ENCODE data around the gene KRT33B. TPM values are rescaled to one million over a fixed set of nuclear protein-coding genes. Genes with fewer than 3 reads are reported as not detected.

KRT33B gene
- total RNA-seq, 2 donors from 2014 or later, result not detected

GRCh38 chr17:41328207-41328606 is 41.4 kb downstream of the KRT33B start:
- DNase-seq, result no peak
- Histone ChIP-seq H3K4me1 (no peaks in the 10 kb centered on the region), H3K27me3 (no peaks in the 10 kb centered on the region), H3K36me3 (replicated peaks in 1 of 2; ENCODE audit: insufficient read depth in 1 of 2, low read depth in 2 of 2) (no peaks in the 10 kb centered on the region), H3K9me3 (no peaks in the 10 kb centered on the region), H3K27ac (no peak overlapping the region), H3K4me3 (no peak overlapping the region)
- no peak for ATAC-seq
- WGBS, 2 donors, result 55 to 68% methylated on average over 5 to 7 of the region's 7 CpGs
- TF ChIP-seq POLR2A (IDR thresholded peaks at IDR 0.05) (no peak), CTCF (IDR thresholded peaks at IDR 0.05) (no peak)
- intact Hi-C loops (cut with DNase I), result no loop called here

DNA sequence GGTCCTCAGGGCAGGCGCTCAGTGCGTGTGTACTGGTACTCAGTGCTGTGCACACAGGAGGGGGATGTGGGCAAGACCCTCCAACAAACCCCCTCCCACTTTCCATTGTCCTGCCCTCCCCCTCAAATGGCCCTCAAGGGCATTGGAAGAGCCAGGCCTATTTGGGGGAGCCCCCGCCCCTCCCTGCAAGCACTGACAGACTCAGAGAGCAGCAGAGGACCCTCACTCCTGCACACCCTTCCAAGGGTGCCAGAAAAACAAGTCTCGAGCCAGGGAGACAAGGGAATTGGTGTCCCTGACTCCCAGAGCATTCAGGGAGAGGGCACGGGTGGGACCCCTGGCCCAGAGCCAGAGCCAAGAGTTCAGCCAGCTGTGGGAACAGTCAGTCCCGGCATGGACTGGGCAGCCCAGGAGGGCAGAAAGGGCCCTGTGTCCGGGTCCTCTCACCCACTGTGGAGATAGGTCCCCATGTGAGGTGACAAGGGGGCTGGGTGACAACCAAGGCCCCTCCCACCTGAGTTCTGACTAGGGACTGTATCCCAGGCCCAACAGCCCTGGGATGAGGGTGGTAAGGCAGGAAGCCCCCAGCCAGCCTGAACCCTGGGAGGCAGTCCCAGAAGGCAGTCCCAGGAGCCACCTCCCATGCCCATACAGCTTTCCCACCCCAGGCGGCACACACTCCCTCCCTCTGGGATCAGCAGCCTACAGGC is 42.0 kb downstream of the KRT33B start:
- TF ChIP-seq CTCF (IDR thresholded peaks at IDR 0.05) (no peak), POLR2A (IDR thresholded peaks at IDR 0.05) (no peak)
- H3K9me3 ChIP-seq, result no peaks in the 10 kb centered on the region
- H3K4me3 ChIP-seq, result no peak overlapping the region
- intact Hi-C loops (cut with DNase I), result no loop called here
- no peak overlapping the region for H3K27ac ChIP-seq
- no peaks in the 10 kb centered on the region for H3K4me1 ChIP-seq
- no peaks in the 10 kb centered on the region for H3K36me3 ChIP-seq (replicated peaks in 1 of 2; ENCODE audit: insufficient read depth in 1 of 2, low read depth in 2 of 2)
- H3K27me3 ChIP-seq, result no peaks in the 10 kb centered on the region
- DNase-seq (no peak), ATAC-seq (no peak)
- WGBS, 2 donors, result 68 to 84% methylated on average over 3 to 8 of the region's 8 CpGs

DNA sequence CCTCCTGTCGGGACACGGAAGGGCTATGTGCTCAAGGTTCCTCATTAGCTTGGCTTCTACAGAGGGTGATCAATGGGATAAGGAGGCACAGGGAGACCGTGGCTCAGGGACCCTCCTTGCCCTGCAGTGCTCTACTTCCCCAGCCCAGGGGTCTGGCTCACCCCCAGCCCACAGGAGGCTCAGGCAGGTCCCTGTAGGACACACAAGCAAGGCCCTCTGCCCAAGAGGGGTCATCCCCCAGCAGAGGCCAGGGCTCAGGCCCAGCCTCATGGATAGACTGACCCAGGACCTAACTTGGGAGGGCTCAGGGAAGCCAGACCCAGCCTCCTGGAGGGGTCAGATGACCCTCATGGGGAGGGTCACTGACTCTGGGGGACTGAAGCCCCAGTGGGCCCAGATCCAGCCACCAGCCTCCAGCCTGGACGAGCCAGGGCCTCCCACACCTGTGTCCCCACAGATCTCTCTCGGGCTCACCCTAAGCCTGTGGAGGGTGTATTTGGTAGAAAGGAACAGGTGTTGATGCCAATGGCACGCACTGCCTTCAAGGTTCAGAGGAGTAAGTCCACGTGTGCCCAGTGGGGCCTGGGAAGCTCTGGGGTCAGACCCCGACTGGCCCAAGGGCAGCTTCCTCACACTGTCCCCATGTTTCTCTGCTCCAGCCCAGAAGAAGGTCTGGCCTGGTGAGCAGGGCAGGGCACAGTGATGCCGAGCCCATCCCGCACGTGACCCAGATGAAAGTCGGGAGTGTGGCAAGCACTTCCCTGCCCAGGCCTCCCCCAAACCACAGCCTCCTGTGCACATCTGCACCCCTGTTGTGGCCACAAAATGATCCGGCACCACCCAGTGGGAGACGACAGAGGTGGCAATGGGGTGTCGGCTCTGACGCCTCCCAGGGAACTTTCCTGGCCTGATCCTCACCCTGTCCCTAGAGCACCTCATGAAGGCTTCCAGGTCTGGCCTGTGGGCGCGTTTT is 43.2 kb downstream of the KRT33B start:
- ATAC-seq (no peak), DNase-seq (no peak)
- H3K27me3 ChIP-seq, result no peaks in the 10 kb centered on the region
- WGBS, 2 donors, result 72 to 79% methylated on average over 11 to 18 of the region's 18 CpGs
- H3K4me1 ChIP-seq, result no peaks in the 10 kb centered on the region
- H3K36me3 ChIP-seq (replicated peaks in 1 of 2; ENCODE audit: insufficient read depth in 1 of 2, low read depth in 2 of 2), result no peaks in the 10 kb centered on the region
- no peak for TF ChIP-seq POLR2A (IDR thresholded peaks at IDR 0.05)
- TF ChIP-seq CTCF (IDR thresholded peaks at IDR 0.05), result no peak
- H3K4me3 ChIP-seq, result no peak overlapping the region
- H3K27ac ChIP-seq, result no peak overlapping the region
- H3K9me3 ChIP-seq, result no peaks in the 10 kb centered on the region
- intact Hi-C loops (cut with DNase I), result no loop called here

- Histone ChIP-seq H3K9me3 (no peaks in the 10 kb centered on the region), H3K4me1 (no peaks in the 10 kb centered on the region), H3K36me3 (replicated peaks in 1 of 2; ENCODE audit: insufficient read depth in 1 of 2, low read depth in 2 of 2) (no peaks in the 10 kb centered on the region), H3K27me3 (no peaks in the 10 kb centered on the region), H3K27ac (no peak overlapping the region), H3K4me3 (no peak overlapping the region)
- ATAC-seq, result no peak
- DNase-seq, result no peak
- TF ChIP-seq POLR2A (IDR thresholded peaks at IDR 0.05) (no peak), CTCF (IDR thresholded peaks at IDR 0.05) (no peak)
- intact Hi-C loops (cut with DNase I), result no loop called here
- 56 to 77% methylated on average over 4 to 6 of the region's 6 CpGs for WGBS, 2 donors
These were observed 44.0 kb downstream of the KRT33B start for GRCh38 chr17:41325611-41326010.

Measured in body of pancreas (tissue), 4 donors.